PC-3 (cell line): ENCODE data around the gene CNIH3.

Source experiments
- CTCF ChIP-seq: fragments of 300-600 bp; sonication (generic); conservative IDR thresholded peaks from 2 replicates; pipeline ENCODE4 v1.5.1; 2017; ENCODE audit warnings: antibody characterized with exemption, low read depth, mild to moderate bottlenecking, low read length
- EZH2phosphoT487 ChIP-seq: fragments of 300-600 bp; sonication (generic); IDR thresholded peaks from 2 replicates; pipeline ENCODE4 v1.6.1; 2018; ENCODE audit warnings: mild to moderate bottlenecking, antibody characterized with exemption, low read length, borderline replicate concordance

GRCh38 chr1:224640018-224640417, 23.9 kb downstream of the CNIH3 start:
- TF ChIP-seq CTCF (no peak), EZH2phosphoT487 (no peak)
